Stomach (tissue), 9 donors: Measurements from ENCODE around the gene TSSK2. TPM values are rescaled to one million over a fixed set of nuclear protein-coding genes. Genes with fewer than 3 reads are reported as not detected.

ENCODE experiments used
- DNase-seq, 2 donors: peaks; one replicate each; pipeline versions ENCODE4 v3.0.0 to v3.0.0-alpha.2; 2013 to 2019
- H3K27ac ChIP-seq, 5 donors: fragments of 200-600 bp in 4 of 5; sonication (generic) in 4 of 5; one replicate each; pipeline ENCODE4 v1.5.1; 2013 to 2019; ENCODE audit warnings: mild to moderate bottlenecking in 1 of 5, moderate library complexity in 1 of 5
- H3K27me3 ChIP-seq, 3 donors: fragments of 200-600 bp; sonication (generic); one replicate each; pipeline ENCODE4 v1.5.1; 2017 to 2019; ENCODE audit warnings: mixed run types in 1 of 3
- H3K36me3 ChIP-seq, 4 donors: fragments of 200-600 bp; sonication (generic); 1 replicate in 3 of 4; 2 replicates in 1 of 4; pipeline ENCODE4 v1.5.1; 2016 to 2019
- H3K4me1 ChIP-seq, 4 donors: fragments of 200-600 bp; sonication (generic); one replicate each; pipeline ENCODE4 v1.5.1; 2016 to 2019
- H3K4me3 ChIP-seq, 4 donors: fragments of 200-600 bp; sonication (generic) in 3 of 4; one replicate each; pipeline ENCODE4 v1.5.1; 2016 to 2019; ENCODE audit warnings: mild to moderate bottlenecking in 1 of 4
- H3K9me3 ChIP-seq, 4 donors: fragments of 200-600 bp; sonication (generic); one replicate each; pipeline ENCODE4 v1.5.1; 2016 to 2019
- CTCF ChIP-seq, 7 experiments: fragments of 450-650 bp in 4 of 7; fragments of 200-600 bp in 3 of 7; sonication (generic) in 3 of 7; IDR thresholded peaks; one replicate each; pipeline ENCODE4 v1.5.1; 2016 to 2019; ENCODE audit warnings: antibody characterized with exemption in 7 of 7, control low read depth in 2 of 7, mild to moderate bottlenecking in 1 of 7
- EP300 ChIP-seq: sonication (generic); formaldehyde crosslinking; IDR thresholded peaks from one replicate; pipeline ENCODE4 v1.6.1; 2017; ENCODE audit warnings: antibody characterized with exemption
- POLR2A ChIP-seq, 4 donors: fragments of 450-650 bp; IDR thresholded peaks; one replicate each; pipeline ENCODE4 v1.6.1; 2016; ENCODE audit warnings: antibody characterized with exemption in 4 of 4, control low read depth in 2 of 4, mild to moderate bottlenecking in 1 of 4, moderate library complexity in 1 of 4
- POLR2AphosphoS5 ChIP-seq, 3 donors: sonication (generic); formaldehyde crosslinking; IDR thresholded peaks; one replicate each; pipeline ENCODE4 v1.6.1; 2016; ENCODE audit warnings: antibody characterized with exemption in 3 of 3
- WGBS, 5 donors: extraction: QIAGEN DNeasy Blood & Tissue Kit in 3 of 5; methylation state at CpG; one replicate each; pipeline versions ENCODE4 v1.1.5 to v1.1.7; 2013 to 2018; 5-methylcytosine and 5-hydroxymethylcytosine counted together
- intact Hi-C: fragments of 100-400 bp; cut with DNase I; formaldehyde crosslinking; loops from one replicate; pipeline ENCODE4 v1.15.1; 2023; ENCODE audit warnings: low total_unique reads
- polyA plus RNA-seq, 3 donors: library from polyadenylated mRNA; stranded (reverse); fragments of 200-250 nt; gene quantifications; one replicate each; pipeline ENCODE4 v1.2.3, GENCODE V29; 2013
- total RNA-seq, 5 donors: library from RNA; depleted of rRNA; stranded (reverse); fragments of >200 nt; gene quantifications; one replicate each; pipeline versions ENCODE4 v1.1.0 to v1.2.3, GENCODE V29; 2014 to 2016
- donor health status: healthy with polysubstance abuse.
- donor health status: Bipolar disorder and iron deficiency.
- donor health status: healthy.

TSSK2 gene
- total and polyA plus RNA-seq, 8 donors, result 0.08 TPM; not detected in 7

GRCh38 chr22:19109198-19110063 is 21.7 kb upstream of the TSSK2 start:
- peak overlapping the region; percentile 50 to 78 (median 60) for H3K27ac ChIP-seq
- intact Hi-C loops, result no loop called here
- H3K9me3 ChIP-seq, result no peaks in the 10 kb centered on the region
- TF ChIP-seq POLR2A (IDR thresholded peaks at IDR 0.05) (no peak), CTCF (IDR thresholded peaks at IDR 0.05) (no peak), POLR2AphosphoS5 (IDR thresholded peaks at IDR 0.05) (peak in 1 of 3 donors; percentile 52), EP300 (no peak)
- peak overlapping the region in 1 of 4 donors; percentile 9 for H3K4me3 ChIP-seq
- H3K4me1 ChIP-seq, result peaks cover 33 to 84% (median 67%) of the 10 kb centered on the region in 4 donors
- DNase-seq, result peak; percentile 68 to 73
- H3K36me3 ChIP-seq, result no peaks in the 10 kb centered on the region
- no peaks in the 10 kb centered on the region for H3K27me3 ChIP-seq
- 45 to 53% (median 46%) methylated on average over 7 of the region's 7 CpGs for WGBS, 5 donors

GRCh38 chr22:19110064-19110458 is 21.0 kb upstream of the TSSK2 start:
- peaks cover 35 to 84% (median 67%) of the 10 kb centered on the region in 4 donors for H3K4me1 ChIP-seq
- WGBS, 5 donors, result 23 to 71% (median 66%) methylated on average over 4 of the region's 4 CpGs
- no peaks in the 10 kb centered on the region for H3K27me3 ChIP-seq
- H3K36me3 ChIP-seq, result peaks cover 0 to under 1% (median 0%) of the 10 kb centered on the region in 4 donors
- peak overlapping the region in 1 of 4 donors; percentile 9 for H3K4me3 ChIP-seq
- peak overlapping the region; percentile 50 to 78 (median 60) for H3K27ac ChIP-seq
- intact Hi-C loops, result no loop called here
- TF ChIP-seq POLR2A (IDR thresholded peaks at IDR 0.05) (no peak), CTCF (IDR thresholded peaks at IDR 0.05) (no peak)
- DNase-seq, result no peak
- H3K9me3 ChIP-seq, result no peaks in the 10 kb centered on the region

GRCh38 chr22:19110646-19111045 is 20.5 kb upstream of the TSSK2 start:
- peaks cover 0 to 3% (median 0%) of the 10 kb centered on the region in 4 donors for H3K36me3 ChIP-seq
- H3K9me3 ChIP-seq, result no peaks in the 10 kb centered on the region
- no peak overlapping the region for H3K4me3 ChIP-seq
- TF ChIP-seq EP300, result no peak
- no peak for TF ChIP-seq POLR2A (IDR thresholded peaks at IDR 0.05)
- TF ChIP-seq CTCF (IDR thresholded peaks at IDR 0.05), result no peak
- TF ChIP-seq POLR2AphosphoS5 (IDR thresholded peaks at IDR 0.05), result no peak
- H3K27me3 ChIP-seq, result no peaks in the 10 kb centered on the region
- intact Hi-C loops, result no loop called here
- peaks cover 32 to 84% (median 67%) of the 10 kb centered on the region in 4 donors for H3K4me1 ChIP-seq
- H3K27ac ChIP-seq, result peak overlapping the region in 2 of 5 donors; percentile 66 to 78
- no peak for DNase-seq

DNA sequence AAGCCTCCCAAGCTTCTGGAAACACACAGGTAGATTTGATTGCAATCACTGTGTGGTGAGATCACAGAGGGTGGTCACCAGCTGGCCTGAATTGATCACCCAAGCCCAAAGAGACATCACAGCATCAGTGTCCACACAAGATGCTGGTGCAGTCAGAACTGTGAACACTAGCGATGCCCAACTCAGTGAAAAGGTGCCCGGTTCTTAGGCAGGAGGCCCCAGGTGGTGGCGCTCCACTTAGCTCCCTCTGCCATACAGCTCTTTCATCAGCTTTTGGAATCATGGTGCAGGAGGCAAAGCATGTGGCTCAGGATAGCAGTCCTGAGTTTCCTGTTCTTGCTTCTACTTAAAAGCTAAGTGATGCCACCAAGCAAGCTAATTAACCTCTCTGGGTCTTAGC is 20.0 kb upstream of the TSSK2 start:
- WGBS, 5 donors, result 89 to 100% (median 91%) methylated on average over 1 to 3 of the region's 3 CpGs
- Histone ChIP-seq H3K27me3 (no peaks in the 10 kb centered on the region), H3K36me3 (peaks cover 0 to 3% (median 0%) of the 10 kb centered on the region in 4 donors), H3K27ac (peak overlapping the region in 1 of 5 donors; percentile 78), H3K4me3 (no peak overlapping the region), H3K4me1 (peaks cover 31 to 84% (median 66%) of the 10 kb centered on the region in 4 donors), H3K9me3 (no peaks in the 10 kb centered on the region)
- intact Hi-C loops, result no loop called here
- no peak for DNase-seq
- TF ChIP-seq POLR2A (IDR thresholded peaks at IDR 0.05) (no peak), EP300 (no peak), POLR2AphosphoS5 (IDR thresholded peaks at IDR 0.05) (no peak), CTCF (IDR thresholded peaks at IDR 0.05) (no peak)
